Colon (tissue), 2 donors: ENCODE data around the gene FMO4.
"Not testable (repeated sequence)": the region's sequence is repeated elsewhere in the genome, so short reads cannot be mapped to it uniquely, and the experiment has no call there.

ENCODE experiments used
- FAIRE-seq: peaks from 2 replicates; lab custom pipeline; 2012; peaks lifted over from hg19 to GRCh38; lab: Jason Lieb, UNC
- donor health status: control.
- donor health status: control.

FMO4 gene, protein sequence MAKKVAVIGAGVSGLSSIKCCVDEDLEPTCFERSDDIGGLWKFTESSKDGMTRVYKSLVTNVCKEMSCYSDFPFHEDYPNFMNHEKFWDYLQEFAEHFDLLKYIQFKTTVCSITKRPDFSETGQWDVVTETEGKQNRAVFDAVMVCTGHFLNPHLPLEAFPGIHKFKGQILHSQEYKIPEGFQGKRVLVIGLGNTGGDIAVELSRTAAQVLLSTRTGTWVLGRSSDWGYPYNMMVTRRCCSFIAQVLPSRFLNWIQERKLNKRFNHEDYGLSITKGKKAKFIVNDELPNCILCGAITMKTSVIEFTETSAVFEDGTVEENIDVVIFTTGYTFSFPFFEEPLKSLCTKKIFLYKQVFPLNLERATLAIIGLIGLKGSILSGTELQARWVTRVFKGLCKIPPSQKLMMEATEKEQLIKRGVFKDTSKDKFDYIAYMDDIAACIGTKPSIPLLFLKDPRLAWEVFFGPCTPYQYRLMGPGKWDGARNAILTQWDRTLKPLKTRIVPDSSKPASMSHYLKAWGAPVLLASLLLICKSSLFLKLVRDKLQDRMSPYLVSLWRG

DNA sequence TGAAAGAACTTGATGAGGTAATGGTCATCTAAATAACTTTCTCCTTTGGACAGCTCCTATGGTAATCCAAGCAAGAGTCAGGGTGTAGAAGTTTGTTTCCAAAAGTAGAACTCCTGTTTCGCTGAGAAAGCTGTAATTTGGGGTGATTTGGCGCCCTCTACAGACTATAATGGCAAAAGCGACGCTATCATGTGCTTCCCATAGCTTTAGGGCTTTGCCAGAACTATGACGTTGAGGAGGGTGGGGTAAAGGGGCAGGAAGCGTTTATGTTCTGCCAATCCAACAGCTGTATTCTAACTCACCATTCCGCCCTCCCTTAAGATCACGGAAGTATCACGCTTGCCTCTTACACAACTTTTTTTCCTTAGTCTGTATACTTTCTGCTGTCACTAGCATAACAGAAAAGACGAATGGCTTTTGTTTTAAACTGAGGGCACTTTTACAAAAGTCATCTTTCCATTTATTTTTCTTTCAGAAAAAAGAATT is at the start of gene FMO4:
Gene FMO4 (plus strand): TSS at position 349 of the 486 bp plus-strand sequence. CDS start 5,643 bp downstream, outside the sequence.
- peak; percentile 98 for FAIRE-seq

DNA sequence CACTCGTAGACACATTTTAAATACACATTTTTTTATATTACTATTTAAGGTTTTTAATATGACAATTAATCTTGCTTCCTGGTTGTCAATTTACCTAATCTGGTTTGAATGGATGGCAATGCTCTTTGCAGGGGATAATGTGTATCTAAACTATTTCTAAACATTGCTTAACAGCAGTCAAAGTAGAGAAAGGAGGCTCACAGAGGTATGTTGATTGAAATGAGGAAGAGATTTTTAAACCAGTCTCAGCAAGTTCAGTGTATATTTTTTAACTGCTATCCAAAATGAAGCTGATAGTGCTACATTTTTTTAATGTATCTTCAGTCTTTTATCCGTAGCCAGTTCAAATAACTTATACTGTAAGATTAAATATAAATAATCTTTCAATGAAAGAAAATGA is 48.3 kb upstream of the FMO4 start:
- no peak for FAIRE-seq

DNA sequence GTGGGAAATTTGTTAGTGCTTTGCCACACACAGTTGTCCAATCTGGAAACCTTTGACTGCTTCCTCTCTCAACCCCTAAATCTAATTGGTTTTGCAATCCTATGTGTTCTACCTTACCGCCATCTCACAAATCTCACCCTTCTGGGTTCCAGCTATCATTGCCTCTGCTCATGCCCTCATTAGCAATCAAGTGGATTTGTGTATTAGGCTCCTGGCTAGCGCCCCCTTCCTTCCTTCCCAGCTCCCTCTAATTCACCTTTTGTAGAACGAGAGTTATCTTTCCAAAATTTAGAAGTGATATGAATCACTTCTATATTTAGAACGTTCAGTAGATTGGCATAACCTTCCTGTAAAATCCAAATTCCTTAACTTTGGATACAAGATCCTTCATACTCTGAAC is 47.1 kb upstream of the FMO4 start:
- FAIRE-seq: no peak

DNA sequence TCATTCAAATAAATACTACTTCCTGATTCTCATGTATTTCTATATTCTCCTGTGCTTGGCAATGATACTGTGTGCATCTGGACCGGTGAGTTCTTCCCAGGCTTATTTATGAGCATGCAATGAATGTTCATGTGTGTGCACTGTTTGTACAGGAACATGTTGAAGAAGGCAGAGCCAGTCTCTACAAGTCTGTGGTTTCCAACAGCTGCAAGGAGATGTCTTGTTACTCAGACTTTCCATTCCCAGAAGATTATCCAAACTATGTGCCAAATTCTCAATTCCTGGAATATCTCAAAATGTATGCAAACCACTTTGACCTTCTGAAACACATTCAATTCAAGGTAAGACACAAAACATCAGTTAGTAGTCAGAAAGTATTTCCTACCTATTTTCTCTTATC is 46.6 kb upstream of the FMO4 start:
- FAIRE-seq: no peak

DNA sequence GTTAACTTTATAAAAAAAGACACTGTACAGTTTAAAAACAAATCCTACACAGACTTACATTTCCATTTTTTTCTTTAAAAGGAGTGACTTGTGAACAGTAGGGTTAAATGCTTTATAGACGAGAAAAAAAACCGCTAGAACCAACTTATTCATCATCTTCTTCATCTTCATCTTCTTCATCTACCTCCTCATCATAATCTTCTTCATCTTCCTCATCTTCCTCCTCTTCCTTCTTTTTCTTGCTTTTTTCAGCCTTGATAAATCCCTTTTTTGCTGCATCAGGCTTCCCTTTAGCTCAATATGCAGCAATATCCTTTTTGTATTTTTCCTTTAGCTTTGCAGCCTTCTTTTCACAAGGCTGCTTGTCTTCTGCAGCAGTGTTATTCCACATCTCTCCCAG is 43.2 kb upstream of the FMO4 start:
- no peak for FAIRE-seq

DNA sequence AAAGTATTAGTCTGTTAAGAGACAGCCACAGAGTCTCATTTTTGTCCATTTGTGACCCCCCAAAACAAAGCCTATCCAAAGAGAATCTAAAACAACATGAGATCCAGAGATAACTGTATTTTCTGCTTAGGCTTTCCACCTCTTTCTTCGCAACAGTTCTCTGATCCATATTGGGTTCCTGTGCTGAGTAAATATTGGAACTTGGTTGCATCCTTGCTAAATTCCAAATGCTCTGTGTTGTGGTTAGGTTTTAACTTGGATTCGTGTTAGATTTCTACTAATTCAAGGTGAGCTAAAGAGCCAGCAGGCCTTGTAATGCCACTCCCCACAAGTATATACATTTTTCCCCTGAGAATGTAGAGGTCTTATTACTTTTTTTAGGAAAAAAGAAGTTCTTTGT is 36.4 kb upstream of the FMO4 start:
- FAIRE-seq: no peak

DNA sequence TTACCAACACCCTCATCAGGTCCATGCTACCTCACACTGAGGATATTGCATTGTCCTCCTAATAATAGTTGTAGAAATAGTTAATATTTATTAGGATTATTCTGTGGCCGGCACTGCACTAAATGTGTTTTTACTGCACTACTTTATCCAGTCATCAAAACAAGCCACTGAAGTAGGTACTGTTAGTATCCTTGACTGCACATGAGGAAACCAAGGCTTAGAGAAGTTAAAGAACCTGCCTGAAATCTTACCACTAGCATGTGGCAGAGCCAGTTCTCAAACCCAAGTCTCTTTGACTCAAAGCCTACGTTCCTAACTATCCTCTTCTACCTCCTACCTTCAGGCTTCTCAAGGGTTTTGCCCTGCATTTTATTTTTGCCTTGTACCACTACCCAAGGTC is 34.7 kb upstream of the FMO4 start:
- no peak for FAIRE-seq

DNA sequence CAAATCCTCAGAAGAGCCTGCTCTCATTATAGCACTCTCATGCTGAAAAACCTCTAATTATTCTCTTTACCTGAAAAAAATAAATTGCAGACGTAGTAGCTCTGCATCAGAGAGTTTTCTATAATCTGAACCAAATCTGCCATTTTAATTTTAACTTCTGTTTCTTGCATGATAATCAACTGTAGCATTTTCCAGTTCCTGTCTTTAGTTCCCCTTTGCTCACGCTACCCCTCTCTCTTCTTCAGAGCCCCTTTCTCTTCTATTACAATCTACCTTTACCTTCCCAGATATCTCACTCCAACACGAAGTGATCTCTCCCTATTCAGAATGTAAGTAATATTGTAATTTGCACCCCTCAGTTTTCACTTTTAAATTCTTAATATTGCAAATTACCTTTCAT is 34.3 kb upstream of the FMO4 start:
- FAIRE-seq: no peak

DNA sequence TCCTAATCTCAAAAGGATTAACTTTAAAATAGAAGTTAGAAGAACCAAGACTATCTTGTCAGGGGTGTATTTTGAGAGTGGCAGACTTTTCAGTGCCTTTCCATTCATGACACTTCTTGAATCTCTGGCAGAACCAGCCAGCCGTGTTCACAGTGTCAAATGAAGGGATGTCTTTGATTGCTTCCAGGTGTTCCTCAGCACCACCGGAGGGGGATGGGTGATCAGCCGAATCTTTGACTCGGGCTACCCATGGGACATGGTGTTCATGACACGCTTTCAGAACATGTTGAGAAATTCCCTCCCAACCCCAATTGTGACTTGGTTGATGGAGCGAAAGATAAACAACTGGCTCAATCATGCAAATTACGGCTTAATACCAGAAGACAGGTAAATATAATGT is 33.4 kb upstream of the FMO4 start:
- FAIRE-seq: no peak

DNA sequence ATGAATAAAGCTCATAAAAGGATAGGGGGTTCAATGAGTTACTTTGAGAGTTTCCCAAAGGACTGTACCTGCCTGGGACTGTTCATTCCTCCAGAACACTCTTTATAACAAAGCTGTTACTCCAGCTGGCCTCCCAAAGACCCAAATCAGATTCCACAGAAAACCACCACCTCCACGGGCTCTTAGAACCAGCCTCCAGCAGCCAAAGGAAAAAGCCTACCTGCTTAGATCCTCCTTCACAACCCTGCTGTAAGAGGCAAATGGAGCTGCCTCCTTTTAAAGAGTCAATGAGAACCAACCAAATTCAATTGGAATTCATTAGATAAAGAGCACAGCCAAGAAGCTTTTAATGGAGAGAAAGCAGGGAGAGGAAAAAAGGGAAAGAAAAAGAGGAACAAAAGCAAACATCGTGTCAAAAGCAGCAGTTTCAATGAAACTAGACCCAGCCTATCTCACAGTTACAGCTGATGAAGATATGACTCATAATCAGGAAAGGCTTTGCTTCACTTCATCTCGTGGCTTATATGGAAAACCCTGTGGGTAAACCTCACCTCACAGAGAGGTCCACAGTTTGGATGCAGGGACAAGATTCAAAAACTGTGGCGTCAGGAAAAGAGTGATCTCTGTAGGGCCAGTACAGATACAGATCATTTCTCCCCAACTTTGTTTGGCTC is 27.8 kb upstream of the FMO4 start:
- no peak for FAIRE-seq

DNA sequence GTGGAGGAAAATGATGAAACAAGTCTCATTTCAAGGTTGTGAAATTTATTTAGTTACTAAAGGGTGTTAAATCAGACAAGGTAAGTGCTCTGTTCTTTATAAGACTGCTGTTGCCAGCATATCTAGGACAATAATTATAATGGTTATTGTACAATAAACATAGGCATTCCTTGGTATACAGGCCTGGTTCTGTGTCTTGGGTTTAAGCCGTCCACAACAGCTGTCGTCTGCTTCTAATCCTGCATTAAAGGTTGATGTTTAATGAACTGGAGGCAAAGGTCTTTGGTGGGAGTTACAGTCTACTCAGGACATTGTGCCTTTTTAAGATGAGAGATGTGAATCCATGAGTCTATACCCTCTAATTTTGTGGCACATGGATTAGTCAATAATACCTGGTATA is 23.4 kb upstream of the FMO4 start:
- FAIRE-seq: no peak

DNA sequence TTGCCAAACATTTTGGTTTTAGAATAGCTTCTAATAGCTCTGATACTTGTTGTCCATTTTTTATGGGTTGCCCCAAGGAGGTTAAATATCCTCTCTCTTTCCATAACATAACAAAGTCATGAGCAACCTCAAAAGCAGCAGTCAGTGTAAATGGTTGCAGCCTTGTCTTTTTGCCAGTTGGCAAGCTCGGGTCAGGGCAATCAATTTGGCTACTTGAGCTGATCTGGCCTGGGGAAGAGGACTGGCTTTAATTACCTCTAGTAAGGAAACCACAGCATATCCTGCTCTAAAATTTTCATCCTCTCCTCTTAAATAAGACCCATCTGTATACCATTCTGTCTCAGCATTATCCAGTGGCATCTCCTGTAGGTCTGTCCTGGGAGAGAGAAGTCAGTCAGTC is 21.2 kb upstream of the FMO4 start:
- FAIRE-seq: no peak

DNA sequence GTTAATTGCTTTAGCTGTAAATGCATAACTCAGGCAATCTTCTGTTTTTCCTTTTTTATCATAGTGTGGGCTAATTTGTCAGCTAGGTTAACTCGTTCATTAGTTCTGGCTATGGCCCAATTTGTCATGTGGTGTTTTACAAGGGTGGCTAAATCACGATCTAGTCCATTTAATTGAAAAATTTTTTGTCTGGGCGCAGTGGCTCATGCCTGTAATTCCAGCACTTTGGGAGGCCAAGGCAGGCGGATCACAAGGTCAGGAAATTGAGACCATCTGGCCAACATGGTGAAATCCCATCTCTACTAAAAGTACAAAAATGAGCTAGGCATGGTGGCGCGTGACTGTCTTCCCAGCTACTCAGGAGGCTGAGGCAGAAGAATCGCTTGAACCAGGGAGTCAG is 18.6 kb upstream of the FMO4 start:
- not testable (repeated sequence) for FAIRE-seq

DNA sequence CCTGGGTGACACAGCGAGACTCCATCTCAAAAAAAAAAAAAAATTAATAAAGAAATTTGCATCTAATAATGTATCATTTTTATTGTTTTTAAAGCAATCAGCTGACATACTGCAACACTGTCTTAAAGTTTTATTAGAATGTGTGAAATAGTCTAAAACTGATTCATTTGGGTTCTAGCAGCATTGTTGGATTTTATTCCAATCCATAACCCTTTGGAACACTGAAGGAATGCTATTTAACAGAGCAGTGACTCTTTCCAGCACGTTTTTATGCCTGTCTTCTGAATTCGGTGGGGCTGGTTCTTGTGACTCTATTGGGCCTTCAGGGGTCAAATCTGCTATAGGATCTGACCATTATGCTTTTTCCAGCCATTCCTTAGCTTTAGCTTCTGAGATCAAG is 18.2 kb upstream of the FMO4 start:
- no peak for FAIRE-seq

DNA sequence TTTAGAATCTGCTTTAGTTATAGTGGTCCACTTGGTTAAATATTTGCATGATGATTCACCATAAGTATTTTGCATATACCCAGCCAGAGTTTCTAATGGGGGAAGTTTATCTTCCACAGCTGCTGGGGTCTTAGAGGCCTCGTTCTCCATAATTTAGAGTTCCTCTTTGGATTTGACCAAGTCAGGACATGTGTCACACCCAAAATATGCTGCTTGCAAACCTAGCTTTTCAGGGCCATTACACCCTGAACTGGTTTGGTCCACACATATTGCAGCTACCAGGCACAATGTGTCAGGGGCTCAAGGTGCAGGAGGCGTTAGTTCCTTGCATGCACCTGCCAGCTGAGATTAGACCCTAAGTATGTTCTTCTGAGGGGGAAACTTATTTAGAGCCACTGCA is 17.1 kb upstream of the FMO4 start:
- FAIRE-seq: no peak

DNA sequence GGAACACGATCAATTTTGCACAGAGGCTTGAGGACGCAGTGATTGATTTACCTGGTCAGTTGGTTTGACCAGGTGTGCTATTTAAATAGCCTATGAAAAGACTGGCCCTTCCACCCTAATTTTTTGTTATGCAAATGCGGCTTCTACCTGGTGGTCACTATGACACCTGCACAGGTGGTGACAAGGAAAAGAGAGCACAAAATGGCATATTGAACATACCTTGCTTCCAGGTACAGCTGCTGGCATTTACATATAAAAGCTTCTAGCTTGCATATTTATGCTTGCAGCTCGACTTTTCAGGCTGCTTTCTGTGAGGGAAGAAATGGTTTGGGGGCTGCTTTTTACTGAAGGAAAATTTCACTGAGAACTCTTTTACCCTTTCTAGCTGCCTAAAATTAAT is 15.3 kb upstream of the FMO4 start:
- FAIRE-seq: no peak

DNA sequence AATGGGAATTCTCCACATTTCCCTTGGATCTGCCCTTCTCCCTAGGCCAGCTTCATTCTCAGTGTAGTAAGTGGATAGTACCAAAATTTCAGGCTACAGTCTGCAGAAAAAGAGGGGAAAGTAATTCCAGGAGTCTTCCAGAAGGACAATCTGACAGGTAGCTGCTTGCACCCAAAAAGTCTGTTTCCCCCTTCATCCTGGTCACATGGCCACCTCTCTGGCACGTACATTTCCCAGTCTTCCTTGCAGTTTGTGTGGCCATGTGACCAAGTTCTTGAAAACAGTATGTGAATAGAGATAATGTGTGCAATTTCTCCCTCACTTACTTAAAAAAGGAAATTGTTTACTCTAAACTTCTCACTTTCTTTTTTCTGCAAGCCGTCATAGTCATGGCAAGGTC is 14.6 kb upstream of the FMO4 start:
- FAIRE-seq: no peak

DNA sequence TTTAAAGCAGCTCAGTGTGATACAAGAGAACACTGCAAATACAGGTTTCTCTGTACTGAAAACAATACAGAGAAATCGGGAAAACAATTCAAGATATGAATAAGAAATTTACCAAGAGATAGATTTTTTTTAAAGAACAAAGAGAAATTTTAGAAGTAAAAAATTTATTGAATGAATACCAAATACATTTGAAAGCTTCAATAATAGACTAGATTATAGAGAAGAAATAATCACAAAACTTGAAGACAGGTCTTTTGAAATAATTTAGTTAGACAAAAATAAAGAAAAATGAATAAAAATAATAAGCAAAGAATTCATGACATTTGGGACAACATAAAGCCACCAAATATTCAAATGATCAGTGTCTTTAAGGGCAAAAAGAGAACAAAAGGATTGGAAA is 13.6 kb upstream of the FMO4 start:
- FAIRE-seq: no peak

DNA sequence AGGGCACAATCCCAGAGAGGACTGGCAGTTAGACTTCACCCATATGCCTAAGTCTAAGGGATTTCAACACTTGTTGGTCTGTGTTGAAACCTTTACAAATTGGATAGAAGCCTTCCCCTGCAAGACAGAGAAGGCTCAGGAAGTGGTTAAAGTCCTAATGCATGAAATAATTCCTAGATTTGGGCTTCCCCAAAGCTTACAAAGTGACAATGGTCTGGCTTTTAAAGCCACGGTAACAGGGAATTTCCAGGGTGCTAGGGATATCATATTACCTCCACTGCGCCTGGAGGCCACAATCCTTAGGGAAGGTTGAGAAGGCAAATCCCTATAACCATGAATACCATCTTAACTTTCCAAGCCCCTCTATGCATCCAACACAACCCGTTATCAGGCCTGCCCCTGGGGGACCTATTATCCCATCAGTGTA is 3.3 kb upstream of the FMO4 start:
- no peak for FAIRE-seq

DNA sequence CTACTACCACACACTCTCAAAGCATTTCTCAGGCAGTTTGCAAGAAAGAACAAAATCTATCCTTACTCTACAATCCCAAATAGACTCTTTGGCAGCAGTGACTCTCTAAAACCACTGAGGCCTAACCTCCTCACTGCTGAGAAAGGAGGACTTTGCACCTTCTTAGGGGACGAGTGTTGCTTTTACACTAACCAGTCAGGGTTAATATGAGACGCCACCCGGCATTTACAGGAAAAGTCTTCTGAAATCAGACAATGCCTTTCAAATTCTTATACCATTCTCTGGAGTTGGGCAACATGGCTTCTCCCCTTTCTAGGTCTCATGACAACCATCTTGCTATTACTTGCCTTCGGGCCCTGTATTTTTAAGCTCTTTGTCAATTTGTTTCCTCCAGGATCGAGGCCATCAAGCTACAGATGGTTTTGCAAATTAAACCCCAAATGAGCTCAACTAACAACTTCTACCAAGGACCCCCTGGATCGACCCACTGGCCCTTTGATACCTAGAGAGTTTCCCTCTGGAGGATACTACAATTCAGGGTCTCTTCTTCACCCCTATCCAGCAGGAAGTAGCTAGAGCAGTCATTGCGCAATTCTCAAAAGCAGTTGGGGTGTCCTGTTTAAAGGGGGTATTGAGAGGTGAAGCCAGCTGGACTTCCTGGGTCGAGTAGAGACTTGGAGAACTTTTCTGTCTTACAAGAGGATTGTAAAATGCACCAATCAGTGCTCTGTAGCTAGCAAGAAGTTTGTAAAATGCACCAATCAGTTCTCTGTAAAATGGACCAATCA is 2.0 kb upstream of the FMO4 start:
- no peak for FAIRE-seq

DNA sequence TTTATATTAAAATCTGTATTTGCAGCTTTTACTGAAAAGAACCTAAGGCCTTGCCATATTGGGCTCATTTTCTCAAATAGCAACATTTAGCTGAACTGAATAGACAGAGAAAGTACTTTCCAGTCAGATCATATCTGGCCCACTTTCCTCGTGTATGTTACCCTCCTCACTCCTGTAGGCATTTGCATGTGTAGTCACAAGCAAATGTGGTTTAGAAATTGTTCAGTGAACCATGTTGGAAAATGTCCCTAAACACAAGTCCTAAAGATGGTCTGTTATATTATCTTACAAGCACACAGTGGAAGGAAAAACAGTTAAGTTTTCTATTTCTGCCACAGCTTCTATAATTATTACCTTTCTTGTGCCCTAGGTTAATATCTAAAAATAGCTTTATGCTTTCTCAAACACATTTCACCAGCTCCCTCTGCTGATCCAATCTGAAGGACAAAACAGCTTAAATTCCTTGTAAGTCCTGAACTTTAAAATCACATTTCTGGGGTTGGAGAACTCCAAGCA is 606 bp upstream of the FMO4 start:
- FAIRE-seq: no peak

DNA sequence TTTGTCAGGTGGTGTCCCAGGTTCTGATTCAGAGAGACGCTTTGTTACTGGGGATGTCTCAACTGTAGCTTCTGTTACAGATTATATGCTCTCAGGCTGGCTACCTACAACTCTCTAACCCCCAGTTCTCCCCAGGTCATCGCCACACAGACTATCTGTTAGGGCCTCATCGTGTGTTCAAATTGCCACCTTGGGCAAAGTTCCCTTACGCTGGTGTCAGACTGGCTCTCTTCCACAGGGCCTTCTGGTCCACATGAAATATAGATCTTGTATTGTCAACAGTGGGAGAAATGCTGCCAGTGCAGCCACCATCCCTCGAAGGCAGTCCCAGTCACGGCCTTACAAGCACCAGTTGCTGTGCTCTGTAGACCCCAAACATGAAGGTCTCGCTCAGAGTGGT is 15.3 kb downstream of the FMO4 start:
- no peak for FAIRE-seq
